ENCODE data around the gene PRR13.

GRCh38 chr12:53414756-53415417, 26.6 kb upstream of the PRR13 start:
- TF ChIP-seq CTCF (IDR thresholded peaks at IDR 0.05; ENCODE audit: low read depth, low read length, poor library complexity, severe bottlenecking): no peak
- no peak for TF ChIP-seq EZH2phosphoT487 (IDR thresholded peaks at IDR 0.05; ENCODE audit: borderline replicate concordance, low read length)

All from DOHH2 (cell line).